ENCODE measurements around the gene ERBB2. TPM values are rescaled to one million over a fixed set of nuclear protein-coding genes. Genes with fewer than 3 reads are reported as not detected.
A peak's percentile ranks its signal among the peaks of the same experiment; 100 is the strongest.

Gene ERBB2
- total RNA-seq, 1 donor from 2014 or later, result 66.2 TPM

GRCh38 chr17:39669897-39670735 is 29.7 kb upstream of the ERBB2 start:
- H3K27me3 Mint-ChIP-seq (ENCODE audit: unreplicated experiment), result peaks cover 8% of the 10 kb centered on the region

GRCh38 chr17:39670746-39671145 is 29.1 kb upstream of the ERBB2 start:
- Mint-ChIP-seq H3K9me3 (ENCODE audit: unreplicated experiment) (no peaks in the 10 kb centered on the region), H3K27ac (ENCODE audit: unreplicated experiment) (no peak overlapping the region), H3K4me3 (ENCODE audit: unreplicated experiment) (no peak overlapping the region), H3K27me3 (ENCODE audit: unreplicated experiment) (peaks cover 8% of the 10 kb centered on the region), H3K4me1 (ENCODE audit: unreplicated experiment) (peaks cover 36% of the 10 kb centered on the region), H3K36me3 (ENCODE audit: unreplicated experiment) (no peaks in the 10 kb centered on the region)
- no peak for TF ChIP-seq CTCF (IDR thresholded peaks at IDR 0.05)
- no peak for DNase-seq (ENCODE audit: extremely low spot score, unreplicated experiment)

More at GRCh38 chr17:39669897-39670735, 29.7 kb upstream of the ERBB2 start:
- Mint-ChIP-seq H3K27ac (ENCODE audit: unreplicated experiment) (no peak overlapping the region), H3K4me1 (ENCODE audit: unreplicated experiment) (peaks cover 35% of the 10 kb centered on the region), H3K4me3 (ENCODE audit: unreplicated experiment) (no peak overlapping the region), H3K36me3 (ENCODE audit: unreplicated experiment) (no peaks in the 10 kb centered on the region), H3K9me3 (ENCODE audit: unreplicated experiment) (no peaks in the 10 kb centered on the region)
- DNase-seq (ENCODE audit: extremely low spot score, unreplicated experiment), result no peak
- TF ChIP-seq CTCF (IDR thresholded peaks at IDR 0.05), result no peak

- no peak overlapping the region for H3K27ac Mint-ChIP-seq (ENCODE audit: unreplicated experiment)
- no peaks in the 10 kb centered on the region for H3K36me3 Mint-ChIP-seq (ENCODE audit: unreplicated experiment)
- peak; percentile 74 for TF ChIP-seq CTCF (IDR thresholded peaks at IDR 0.05)
- H3K4me1 Mint-ChIP-seq (ENCODE audit: unreplicated experiment), result peaks cover 35% of the 10 kb centered on the region
- DNase-seq (ENCODE audit: extremely low spot score, unreplicated experiment), result no peak
- H3K4me3 Mint-ChIP-seq (ENCODE audit: unreplicated experiment), result no peak overlapping the region
- peaks cover 8% of the 10 kb centered on the region for H3K27me3 Mint-ChIP-seq (ENCODE audit: unreplicated experiment)
- no peaks in the 10 kb centered on the region for H3K9me3 Mint-ChIP-seq (ENCODE audit: unreplicated experiment)
Observed at GRCh38 chr17:39671651-39672521, 28.0 kb upstream of the ERBB2 start.

GRCh38 chr17:39672522-39673334 is 27.1 kb upstream of the ERBB2 start:
- Mint-ChIP-seq H3K36me3 (ENCODE audit: unreplicated experiment) (no peaks in the 10 kb centered on the region), H3K9me3 (ENCODE audit: unreplicated experiment) (no peaks in the 10 kb centered on the region), H3K4me1 (ENCODE audit: unreplicated experiment) (peaks cover 41% of the 10 kb centered on the region), H3K27ac (ENCODE audit: unreplicated experiment) (no peak overlapping the region), H3K4me3 (ENCODE audit: unreplicated experiment) (no peak overlapping the region), H3K27me3 (ENCODE audit: unreplicated experiment) (peaks cover 8% of the 10 kb centered on the region)
- DNase-seq (ENCODE audit: extremely low spot score, unreplicated experiment), result no peak
- TF ChIP-seq CTCF (IDR thresholded peaks at IDR 0.05), result peak; percentile 26
